Mesothelial cell of epicardium (in vitro differentiated cells): Measurements from ENCODE around the gene TK1. TPM values are rescaled to one million over a fixed set of nuclear protein-coding genes. Genes with fewer than 3 reads are reported as not detected.
"Not testable (repeated sequence)": the region's sequence is repeated elsewhere in the genome, so short reads cannot be mapped to it uniquely, and the experiment has no call there.

Experiments
- DNase-seq, 2 experiments: peaks; one replicate each; pipeline ENCODE4 v3.0.0; 2021; ENCODE audit warnings: low spot score in 2 of 2; ENCODE audit not compliant: unreplicated experiment in 2 of 2
- H3K27ac Mint-ChIP-seq: 2 replicates; pipeline ENCODE4 v1.8.0; 2021; ENCODE audit warnings: mixed read lengths
- H3K27me3 Mint-ChIP-seq: 2 replicates; pipeline ENCODE4 v1.8.0; 2021; ENCODE audit warnings: low read depth, mixed read lengths
- H3K36me3 Mint-ChIP-seq: 2 replicates; pipeline ENCODE4 v1.8.0; 2021; ENCODE audit warnings: mixed read lengths
- H3K4me1 Mint-ChIP-seq: 2 replicates; pipeline ENCODE4 v1.8.0; 2021; ENCODE audit warnings: mixed read lengths
- H3K4me3 Mint-ChIP-seq: 2 replicates; pipeline ENCODE4 v1.8.0; 2021; ENCODE audit warnings: mild to moderate bottlenecking, moderate library complexity, mixed read lengths
- H3K9me3 Mint-ChIP-seq: 2 replicates; pipeline ENCODE4 v1.8.0; 2021; ENCODE audit warnings: mixed read lengths
- CTCF ChIP-seq: fragments of 200-600 bp; sonication (generic); IDR thresholded peaks from one replicate; pipeline ENCODE4 v1.5.0; 2021; ENCODE audit warnings: antibody characterized with exemption; ENCODE audit not compliant: unreplicated experiment
- total RNA-seq: library from RNA; stranded (reverse); gene quantifications from 3 replicates; pipeline ENCODE4 v1.2.1, GENCODE V29; 2021

The TK1 gene
- total RNA-seq, 1 donor from 2014 or later, result 23.3 TPM

GRCh38 chr17:78140169-78141051 is 46.4 kb downstream of the TK1 start:
- Mint-ChIP-seq H3K4me3 (peak overlapping the region; percentile 24), H3K27me3 (no peaks in the 10 kb centered on the region), H3K9me3 (no peaks in the 10 kb centered on the region), H3K36me3 (no peaks in the 10 kb centered on the region), H3K27ac (peak overlapping the region; percentile 78), H3K4me1 (peaks cover 26% of the 10 kb centered on the region)
- DNase-seq, result peak; percentile 51 to 78
- no peak for TF ChIP-seq CTCF

DNA sequence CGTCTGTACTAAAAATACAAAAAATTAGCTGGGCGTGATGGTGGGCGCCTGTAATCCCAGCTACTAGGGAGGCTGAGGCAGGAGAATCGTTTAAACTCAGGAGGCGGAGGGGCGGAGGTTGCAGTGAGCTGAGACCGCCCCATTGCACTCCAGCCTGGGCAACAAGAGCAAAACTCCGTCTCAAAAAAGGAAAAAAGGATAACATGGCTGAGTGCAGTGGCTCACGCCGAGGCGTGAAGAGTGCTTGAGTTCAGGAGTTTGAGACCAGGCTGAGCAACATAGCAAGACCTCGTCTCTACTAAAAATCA is 47.0 kb downstream of the TK1 start:
- H3K27ac Mint-ChIP-seq, result peak overlapping the region; percentile 59
- peaks cover 25% of the 10 kb centered on the region for H3K4me1 Mint-ChIP-seq
- not testable (repeated sequence) for H3K4me3 Mint-ChIP-seq, DNase-seq, H3K9me3 Mint-ChIP-seq, H3K27me3 Mint-ChIP-seq, H3K36me3 Mint-ChIP-seq

- TF ChIP-seq CTCF, result no peak
- H3K9me3 Mint-ChIP-seq, result no peaks in the 10 kb centered on the region
- peaks cover 13% of the 10 kb centered on the region for H3K4me1 Mint-ChIP-seq
- no peak overlapping the region for H3K4me3 Mint-ChIP-seq
- no peak for DNase-seq
- H3K27me3 Mint-ChIP-seq, result no peaks in the 10 kb centered on the region
- no peaks in the 10 kb centered on the region for H3K36me3 Mint-ChIP-seq
- H3K27ac Mint-ChIP-seq, result no peak overlapping the region
Measured at GRCh38 chr17:78138204-78139060, 48.4 kb downstream of the TK1 start.

DNA sequence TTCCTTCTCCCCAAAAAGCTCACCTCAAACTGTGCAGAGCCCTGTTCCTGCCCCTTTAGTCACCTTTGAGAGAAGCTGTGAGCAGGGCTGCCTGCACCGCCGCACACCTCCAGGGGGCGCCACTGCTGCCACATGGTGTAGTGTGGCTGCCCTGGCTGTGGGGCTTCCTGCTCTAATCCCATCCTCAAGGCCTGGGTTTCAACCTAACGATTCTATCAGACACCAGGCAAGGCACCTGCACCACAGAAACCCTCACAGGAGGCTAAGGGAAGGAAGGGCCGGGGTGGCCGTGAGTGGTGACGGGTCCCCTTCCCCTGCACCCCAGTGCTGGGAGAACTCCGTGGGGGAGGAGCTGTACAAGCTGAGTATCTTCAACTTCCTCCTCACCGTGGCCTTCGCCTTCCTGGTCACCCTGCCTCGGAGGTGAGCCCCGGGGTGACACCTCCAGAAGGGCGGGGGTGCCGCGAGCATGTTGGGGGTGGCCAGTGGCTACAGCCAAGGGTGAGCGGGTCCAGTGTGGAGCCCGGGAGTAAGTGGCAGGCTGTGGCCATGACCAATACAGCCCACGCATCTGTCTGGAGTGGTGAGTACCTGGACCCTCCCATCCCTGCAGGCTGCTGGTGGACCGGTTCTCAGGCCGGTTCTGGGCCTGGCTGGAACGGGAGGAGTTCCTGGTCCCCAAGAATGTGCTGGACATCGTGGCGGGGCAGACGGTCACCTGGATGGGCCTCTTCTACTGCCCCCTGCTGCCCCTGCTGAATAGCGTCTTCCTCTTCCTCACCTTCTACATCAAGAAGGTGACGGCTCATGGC is 49.3 kb downstream of the TK1 start:
- DNase-seq, result no peak
- H3K4me1 Mint-ChIP-seq, result peaks cover 15% of the 10 kb centered on the region
- H3K27me3 Mint-ChIP-seq, result no peaks in the 10 kb centered on the region

DNA sequence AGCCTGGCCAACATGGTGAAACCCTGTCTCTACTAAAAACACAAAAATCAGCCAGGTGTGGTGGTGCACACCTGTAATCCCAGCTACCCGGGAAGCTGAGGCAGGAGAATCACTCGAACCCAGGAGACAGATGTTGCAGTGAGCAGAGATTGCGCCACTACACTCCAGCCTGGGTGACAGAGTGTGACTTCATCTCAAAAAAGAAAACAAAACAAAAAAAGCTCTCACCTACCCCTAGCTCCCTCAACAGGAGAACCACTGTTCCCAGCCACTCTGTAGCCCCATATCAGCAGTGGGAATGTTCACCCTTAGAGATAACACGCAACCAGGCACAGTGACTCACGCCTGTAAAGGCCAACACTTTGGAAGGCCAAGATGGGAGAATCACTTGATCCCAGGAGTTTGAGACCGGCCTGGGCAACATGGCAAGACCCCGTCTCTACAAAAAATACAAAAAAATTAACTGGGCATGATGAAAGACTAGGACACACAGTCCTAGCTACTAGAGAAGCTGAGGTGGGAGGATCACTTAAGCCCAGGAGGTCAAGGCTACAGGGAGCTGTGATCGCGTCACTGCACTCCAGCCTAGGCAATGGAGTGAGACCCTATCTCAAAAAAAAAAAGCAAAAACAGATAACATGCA is 50.9 kb downstream of the TK1 start:
- no peaks in the 10 kb centered on the region for H3K9me3 Mint-ChIP-seq
- peaks cover under 1% of the 10 kb centered on the region for H3K27me3 Mint-ChIP-seq
- no peak overlapping the region for H3K4me3 Mint-ChIP-seq
- H3K27ac Mint-ChIP-seq, result no peak overlapping the region
- peaks cover 14% of the 10 kb centered on the region for H3K4me1 Mint-ChIP-seq
- no peaks in the 10 kb centered on the region for H3K36me3 Mint-ChIP-seq
- TF ChIP-seq CTCF, result no peak
- DNase-seq, result no peak

More for the DNA sequence above, 49.3 kb downstream of the TK1 start:
- no peak overlapping the region for H3K4me3 Mint-ChIP-seq
- H3K27ac Mint-ChIP-seq, result no peak overlapping the region
- H3K36me3 Mint-ChIP-seq, result no peaks in the 10 kb centered on the region
- peak; percentile 18 for TF ChIP-seq CTCF
- H3K9me3 Mint-ChIP-seq, result no peaks in the 10 kb centered on the region
